ENCODE data around the gene SLC25A34. TPM values are rescaled to one million over a fixed set of nuclear protein-coding genes. Genes with fewer than 3 reads are reported as not detected.

The SLC25A34 gene
- polyA plus RNA-seq, 1 donor: 2.7 TPM

GRCh38 chr1:15751717-15752116 lies 15.7 kb downstream of the SLC25A34 start:
- no CpG with 5 or more reads among the region's 10 CpGs for WGBS (ENCODE audit: insufficient coverage, low lambda C conversion rate)
- Histone ChIP-seq H3K27me3 (ENCODE audit: control insufficient read depth, insufficient read depth, low read length) (no peaks in the 10 kb centered on the region), H3K4me1 (ENCODE audit: control insufficient read depth, insufficient read depth, low read length) (peaks cover 44% of the 10 kb centered on the region), H3K4me3 (ENCODE audit: low read length) (no peak overlapping the region), H3K36me3 (ENCODE audit: control insufficient read depth, insufficient read depth, low read length) (no peaks in the 10 kb centered on the region), H3K9me3 (ENCODE audit: control insufficient read depth, low read depth, low read length) (no peaks in the 10 kb centered on the region), H3K27ac (ENCODE audit: low read length) (no peak overlapping the region)
- no peak for DNase-seq

- Histone ChIP-seq H3K4me1 (ENCODE audit: control insufficient read depth, insufficient read depth, low read length) (peaks cover 46% of the 10 kb centered on the region), H3K36me3 (ENCODE audit: control insufficient read depth, insufficient read depth, low read length) (no peaks in the 10 kb centered on the region), H3K27me3 (ENCODE audit: control insufficient read depth, insufficient read depth, low read length) (no peaks in the 10 kb centered on the region), H3K4me3 (ENCODE audit: low read length) (no peak overlapping the region), H3K27ac (ENCODE audit: low read length) (no peak overlapping the region), H3K9me3 (ENCODE audit: control insufficient read depth, low read depth, low read length) (no peaks in the 10 kb centered on the region)
- no CpG with 5 or more reads among the region's 10 CpGs for WGBS (ENCODE audit: insufficient coverage, low lambda C conversion rate)
- DNase-seq: peak in 1 of 2 donors; percentile 1
Observed at GRCh38 chr1:15753776-15754175, 17.7 kb downstream of the SLC25A34 start.

GRCh38 chr1:15755021-15755645 lies 19.1 kb downstream of the SLC25A34 start:
- H3K4me1 ChIP-seq (ENCODE audit: control insufficient read depth, insufficient read depth, low read length): peaks cover 37% of the 10 kb centered on the region
- DNase-seq: peak in 1 of 2 donors; percentile 62
- WGBS (ENCODE audit: insufficient coverage, low lambda C conversion rate): 100% methylated on average over 1 of the region's 2 CpGs
- no peaks in the 10 kb centered on the region for H3K27me3 ChIP-seq (ENCODE audit: control insufficient read depth, insufficient read depth, low read length)
- H3K36me3 ChIP-seq (ENCODE audit: control insufficient read depth, insufficient read depth, low read length): no peaks in the 10 kb centered on the region
- no peak overlapping the region for H3K27ac ChIP-seq (ENCODE audit: low read length)
- no peak overlapping the region for H3K4me3 ChIP-seq (ENCODE audit: low read length)
- no peaks in the 10 kb centered on the region for H3K9me3 ChIP-seq (ENCODE audit: control insufficient read depth, low read depth, low read length)

- no CpG with 5 or more reads among the region's 4 CpGs for WGBS (ENCODE audit: insufficient coverage, low lambda C conversion rate)
- no peaks in the 10 kb centered on the region for H3K9me3 ChIP-seq (ENCODE audit: control insufficient read depth, low read depth, low read length)
- no peaks in the 10 kb centered on the region for H3K36me3 ChIP-seq (ENCODE audit: control insufficient read depth, insufficient read depth, low read length)
- no peak overlapping the region for H3K27ac ChIP-seq (ENCODE audit: low read length)
- H3K27me3 ChIP-seq (ENCODE audit: control insufficient read depth, insufficient read depth, low read length): no peaks in the 10 kb centered on the region
- DNase-seq: peak in 1 of 2 donors; percentile 45
- H3K4me3 ChIP-seq (ENCODE audit: low read length): no peak overlapping the region
- H3K4me1 ChIP-seq (ENCODE audit: control insufficient read depth, insufficient read depth, low read length): peaks cover 37% of the 10 kb centered on the region
Observed at GRCh38 chr1:15755646-15756040, 19.6 kb downstream of the SLC25A34 start.

GRCh38 chr1:15756143-15757015 lies 20.3 kb downstream of the SLC25A34 start:
- DNase-seq: peak in 1 of 2 donors; percentile 57
- Histone ChIP-seq H3K4me1 (ENCODE audit: control insufficient read depth, insufficient read depth, low read length) (peaks cover 45% of the 10 kb centered on the region), H3K9me3 (ENCODE audit: control insufficient read depth, low read depth, low read length) (no peaks in the 10 kb centered on the region), H3K4me3 (ENCODE audit: low read length) (peak overlapping the region; percentile 30), H3K36me3 (ENCODE audit: control insufficient read depth, insufficient read depth, low read length) (no peaks in the 10 kb centered on the region), H3K27me3 (ENCODE audit: control insufficient read depth, insufficient read depth, low read length) (no peaks in the 10 kb centered on the region), H3K27ac (ENCODE audit: low read length) (peak overlapping the region; percentile 46)
- WGBS (ENCODE audit: insufficient coverage, low lambda C conversion rate): no CpG with 5 or more reads among the region's 21 CpGs

- Histone ChIP-seq H3K9me3 (ENCODE audit: control insufficient read depth, low read depth, low read length) (no peaks in the 10 kb centered on the region), H3K4me3 (ENCODE audit: low read length) (peak overlapping the region; percentile 30), H3K4me1 (ENCODE audit: control insufficient read depth, insufficient read depth, low read length) (peaks cover 52% of the 10 kb centered on the region), H3K36me3 (ENCODE audit: control insufficient read depth, insufficient read depth, low read length) (no peaks in the 10 kb centered on the region), H3K27me3 (ENCODE audit: control insufficient read depth, insufficient read depth, low read length) (no peaks in the 10 kb centered on the region), H3K27ac (ENCODE audit: low read length) (peak overlapping the region; percentile 89)
- DNase-seq: peak in 1 of 2 donors; percentile 40
- WGBS (ENCODE audit: insufficient coverage, low lambda C conversion rate): no CpG with 5 or more reads among the region's 9 CpGs
Observed at GRCh38 chr1:15757016-15757543, 21.0 kb downstream of the SLC25A34 start.

- Histone ChIP-seq H3K36me3 (ENCODE audit: control insufficient read depth, insufficient read depth, low read length) (peaks cover 4% of the 10 kb centered on the region), H3K9me3 (ENCODE audit: control insufficient read depth, low read depth, low read length) (no peaks in the 10 kb centered on the region), H3K27ac (ENCODE audit: low read length) (peak overlapping the region; percentile 89), H3K4me1 (ENCODE audit: control insufficient read depth, insufficient read depth, low read length) (peaks cover 52% of the 10 kb centered on the region), H3K27me3 (ENCODE audit: control insufficient read depth, insufficient read depth, low read length) (no peaks in the 10 kb centered on the region), H3K4me3 (ENCODE audit: low read length) (peak overlapping the region; percentile 67)
- no CpG with 5 or more reads among the region's 24 CpGs for WGBS (ENCODE audit: insufficient coverage, low lambda C conversion rate)
- peak; percentile 74 to 81 for DNase-seq
Observed at GRCh38 chr1:15757575-15758342, 21.7 kb downstream of the SLC25A34 start.

GRCh38 chr1:15758343-15758931 lies 22.4 kb downstream of the SLC25A34 start, which contains the start of gene FBLIM1:
Gene FBLIM1, plus strand, starts transcription at chr1:15758795. Its CDS starts 6,189 bp downstream, at chr1:15764984.
- WGBS (ENCODE audit: insufficient coverage, low lambda C conversion rate): no CpG with 5 or more reads among the region's 58 CpGs
- H3K36me3 ChIP-seq (ENCODE audit: control insufficient read depth, insufficient read depth, low read length): peaks cover 4% of the 10 kb centered on the region
- H3K9me3 ChIP-seq (ENCODE audit: control insufficient read depth, low read depth, low read length): no peaks in the 10 kb centered on the region
- H3K27ac ChIP-seq (ENCODE audit: low read length): peak within 1 kb of the TSS; percentile 89
- peaks cover 52% of the 10 kb centered on the region for H3K4me1 ChIP-seq (ENCODE audit: control insufficient read depth, insufficient read depth, low read length)
- peak within 1 kb of the TSS; percentile 89 for H3K4me3 ChIP-seq (ENCODE audit: low read length)
- no peaks in the 10 kb centered on the region for H3K27me3 ChIP-seq (ENCODE audit: control insufficient read depth, insufficient read depth, low read length)
- DNase-seq: peak in 1 of 2 donors; percentile 62

- Histone ChIP-seq H3K36me3 (ENCODE audit: control insufficient read depth, insufficient read depth, low read length) (peaks cover 4% of the 10 kb centered on the region), H3K9me3 (ENCODE audit: control insufficient read depth, low read depth, low read length) (no peaks in the 10 kb centered on the region), H3K4me1 (ENCODE audit: control insufficient read depth, insufficient read depth, low read length) (peaks cover 57% of the 10 kb centered on the region), H3K27ac (ENCODE audit: low read length) (peak overlapping the region; percentile 55), H3K27me3 (ENCODE audit: control insufficient read depth, insufficient read depth, low read length) (no peaks in the 10 kb centered on the region), H3K4me3 (ENCODE audit: low read length) (peak overlapping the region; percentile 89)
- no CpG with 5 or more reads among the region's 58 CpGs for WGBS (ENCODE audit: insufficient coverage, low lambda C conversion rate)
- peak in 1 of 2 donors; percentile 57 for DNase-seq
Observed at GRCh38 chr1:15758953-15759661, 23.0 kb downstream of the SLC25A34 start.

Measured in large intestine (tissue), 3 donors.